Hepatocyte (in vitro differentiated cells): ENCODE data around the gene MSX1. TPM values are rescaled to one million over a fixed set of nuclear protein-coding genes. Genes with fewer than 3 reads are reported as not detected.
A peak's percentile ranks its signal among the peaks of the same experiment; 100 is the strongest.

Experiments used
- DNase-seq: peaks from one replicate; pipeline ENCODE4 v3.0.0-alpha.2; 2016; ENCODE audit warnings: low spot score
- H2AFZ ChIP-seq: fragments of 200-600 bp; sonication (generic); 2 replicates; pipeline ENCODE4 v1.6.0; 2016; ENCODE audit warnings: antibody characterized with exemption, mild to moderate bottlenecking
- H3K27ac ChIP-seq: fragments of 200-600 bp; sonication (generic); 2 replicates; pipeline ENCODE4 v1.5.1; 2016; ENCODE audit warnings: mild to moderate bottlenecking
- H3K27me3 ChIP-seq: fragments of 200-600 bp; sonication (generic); 2 replicates; pipeline ENCODE4 v1.6.1; 2016
- H3K36me3 ChIP-seq: fragments of 200-600 bp; sonication (generic); replicated peaks from 2 replicates; pipeline ENCODE4 v1.5.1; 2016; ENCODE audit warnings: low read depth; ENCODE audit not compliant: insufficient read depth
- H3K4me1 ChIP-seq: fragments of 200-600 bp; sonication (generic); 2 replicates; pipeline ENCODE4 v1.5.1; 2016; ENCODE audit warnings: mild to moderate bottlenecking, moderate library complexity; ENCODE audit not compliant: insufficient read depth
- H3K4me2 ChIP-seq: fragments of 200-600 bp; sonication (generic); 2 replicates; pipeline ENCODE4 v1.6.0; 2016
- H3K4me3 ChIP-seq: fragments of 200-600 bp; sonication (generic); 2 replicates; pipeline ENCODE4 v1.5.1; 2016; ENCODE audit warnings: mild to moderate bottlenecking
- H3K79me2 ChIP-seq: fragments of 200-600 bp; sonication (generic); 2 replicates; pipeline ENCODE4 v1.6.0; 2017; ENCODE audit warnings: mild to moderate bottlenecking
- H3K9me2 ChIP-seq: fragments of 200-600 bp; sonication (generic); replicated peaks from 2 replicates; pipeline ENCODE4 v1.6.0; 2017; ENCODE audit warnings: mild to moderate bottlenecking; ENCODE audit not compliant: insufficient read depth
- H3K9me3 ChIP-seq: fragments of 200-600 bp; sonication (generic); 2 replicates; pipeline ENCODE4 v1.5.1; 2016; ENCODE audit warnings: low read depth, mild to moderate bottlenecking
- H4K20me1 ChIP-seq: fragments of 200-600 bp; sonication (generic); 2 replicates; pipeline ENCODE4 v1.6.0; 2016; ENCODE audit warnings: mild to moderate bottlenecking; ENCODE audit not compliant: insufficient read depth, poor library complexity, severe bottlenecking
- EZH2 ChIP-seq: fragments of 200-600 bp; sonication (generic); IDR thresholded peaks from 2 replicates; pipeline ENCODE4 v1.6.1; 2016; ENCODE audit warnings: antibody characterized with exemption, mild to moderate bottlenecking, borderline replicate concordance
- EZH2phosphoT487 ChIP-seq: fragments of 200-600 bp; sonication (generic); IDR thresholded peaks from one replicate; pipeline ENCODE4 v1.6.1; 2018; ENCODE audit warnings: antibody characterized with exemption, mild to moderate bottlenecking, low read depth, moderate library complexity; ENCODE audit not compliant: unreplicated experiment, severe bottlenecking
- WGBS: methylation state at CpG from one replicate; pipeline ENCODE4 v1.1.6; 2016; ENCODE audit warnings: low lambda C conversion rate; ENCODE audit errors: missing lambda C conversion rate; 5-methylcytosine and 5-hydroxymethylcytosine counted together
- polyA plus RNA-seq: library from polyadenylated mRNA; unstranded; fragments of >200 nt; fragmentation: Nextera tagmentation; extraction: Ambion mirVana; gene quantifications from 2 replicates; pipeline ENCODE4 v1.2.1, GENCODE V29; 2016
- total RNA-seq: library from RNA; depleted of rRNA; stranded (reverse); fragments of >200 nt; gene quantifications from 2 replicates; pipeline ENCODE4 v1.2.3, GENCODE V29; 2014
- TF ChIP-seq, protein P1 (sequence below): fragments of 200-600 bp; sonication (generic); IDR thresholded peaks from 2 replicates; pipeline ENCODE4 v1.5.1; 2016; ENCODE audit warnings: antibody characterized with exemption, mild to moderate bottlenecking; ENCODE audit not compliant: poor library complexity

The MSX1 gene
- total and polyA plus RNA-seq, 2 experiments from 2014 or later, result 25.4 to 30.4 TPM

DNA sequence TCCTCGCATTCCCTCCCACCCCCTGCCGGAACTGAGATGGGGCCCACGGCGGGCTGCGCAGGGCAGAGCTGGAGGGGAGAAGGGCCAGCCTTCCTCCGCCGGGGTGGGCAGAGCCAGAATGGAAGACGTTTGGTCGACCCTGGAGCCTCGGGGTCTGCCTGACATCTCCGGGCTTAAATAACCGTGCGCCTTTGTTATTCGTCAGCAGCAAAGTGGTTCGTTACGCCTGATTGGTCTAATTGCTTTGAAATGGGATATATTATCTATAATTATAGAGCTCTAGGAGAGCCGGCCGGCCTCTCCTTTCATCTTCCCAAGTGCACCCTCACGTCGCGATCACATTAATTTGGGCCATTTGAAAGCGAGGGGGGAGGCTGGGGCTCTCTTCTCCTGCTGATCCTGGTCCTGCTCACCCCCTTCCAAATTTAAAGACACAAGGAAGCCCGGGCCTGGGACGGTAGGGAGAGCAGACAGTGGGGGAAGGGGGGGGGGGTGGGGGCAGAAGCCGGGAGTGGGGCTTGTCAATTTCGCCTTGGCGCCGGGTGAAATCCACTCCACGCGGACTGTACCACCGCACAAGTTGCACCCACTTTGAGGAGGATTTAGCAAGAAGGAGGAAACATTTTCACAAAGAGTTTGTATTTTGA, 4.7 kb upstream of the MSX1 start:
- H3K4me2 ChIP-seq, result peak overlapping the region; percentile 87

DNA sequence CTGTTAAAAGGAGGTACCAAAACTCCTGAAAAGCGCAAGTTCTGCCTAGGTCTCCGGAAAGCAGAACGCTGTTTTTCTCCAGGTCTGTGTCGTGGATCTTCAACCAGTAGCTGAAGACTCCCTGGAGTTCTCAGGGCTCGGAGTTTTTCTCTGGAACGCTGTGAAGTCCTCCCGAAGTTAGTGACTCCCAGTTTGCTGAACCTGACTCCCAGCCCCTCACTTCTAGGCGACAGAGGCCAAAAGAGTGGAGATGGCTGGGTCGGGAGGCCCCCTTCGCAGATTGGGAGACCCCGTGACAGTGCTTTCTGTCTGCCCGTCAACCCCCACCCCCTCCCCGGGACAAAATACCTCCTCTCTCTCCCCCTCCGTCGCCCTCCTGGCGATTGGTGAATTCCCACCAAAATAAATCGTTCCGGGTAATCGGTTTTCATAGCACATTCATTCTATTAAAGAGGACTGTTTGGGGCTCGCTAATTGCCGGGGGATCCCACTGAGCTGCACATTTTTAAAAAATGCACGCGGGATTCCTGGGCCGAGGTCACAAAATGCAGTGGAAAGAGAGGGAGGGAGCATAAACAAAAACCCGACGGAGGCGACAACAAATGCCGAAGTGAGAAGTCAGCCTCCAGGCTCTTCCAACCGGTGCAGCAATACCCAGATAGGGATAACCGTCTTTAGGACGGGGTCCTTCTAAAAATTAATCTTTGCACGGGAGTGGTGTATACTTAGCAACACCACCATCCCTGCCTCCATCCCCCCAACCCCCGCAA, 4.0 kb upstream of the MSX1 start:
- Histone ChIP-seq H3K9me3 (no peaks in the 10 kb centered on the region), H3K4me1 (peaks cover 31% of the 10 kb centered on the region), H3K9me2 (no peaks in the 10 kb centered on the region), H3K4me3 (peak overlapping the region; percentile 24), H3K79me2 (peaks cover 8% of the 10 kb centered on the region), H2AFZ (peak overlapping the region; percentile 20), H3K36me3 (no peaks in the 10 kb centered on the region), H3K27ac (peak overlapping the region; percentile 77), H3K27me3 (peaks cover 73% of the 10 kb centered on the region), H4K20me1 (peaks cover 2% of the 10 kb centered on the region), H3K4me2 (peak overlapping the region; percentile 87)
- whole genome bisulfite sequencing, result 5% methylated on average over 33 of the region's 33 CpGs
- TF ChIP-seq EZH2phosphoT487, result peak; percentile 52
- TF ChIP-seq, protein P1, sequence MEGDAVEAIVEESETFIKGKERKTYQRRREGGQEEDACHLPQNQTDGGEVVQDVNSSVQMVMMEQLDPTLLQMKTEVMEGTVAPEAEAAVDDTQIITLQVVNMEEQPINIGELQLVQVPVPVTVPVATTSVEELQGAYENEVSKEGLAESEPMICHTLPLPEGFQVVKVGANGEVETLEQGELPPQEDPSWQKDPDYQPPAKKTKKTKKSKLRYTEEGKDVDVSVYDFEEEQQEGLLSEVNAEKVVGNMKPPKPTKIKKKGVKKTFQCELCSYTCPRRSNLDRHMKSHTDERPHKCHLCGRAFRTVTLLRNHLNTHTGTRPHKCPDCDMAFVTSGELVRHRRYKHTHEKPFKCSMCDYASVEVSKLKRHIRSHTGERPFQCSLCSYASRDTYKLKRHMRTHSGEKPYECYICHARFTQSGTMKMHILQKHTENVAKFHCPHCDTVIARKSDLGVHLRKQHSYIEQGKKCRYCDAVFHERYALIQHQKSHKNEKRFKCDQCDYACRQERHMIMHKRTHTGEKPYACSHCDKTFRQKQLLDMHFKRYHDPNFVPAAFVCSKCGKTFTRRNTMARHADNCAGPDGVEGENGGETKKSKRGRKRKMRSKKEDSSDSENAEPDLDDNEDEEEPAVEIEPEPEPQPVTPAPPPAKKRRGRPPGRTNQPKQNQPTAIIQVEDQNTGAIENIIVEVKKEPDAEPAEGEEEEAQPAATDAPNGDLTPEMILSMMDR, result no peak
- peak; percentile 75 for TF ChIP-seq EZH2
- DNase-seq, result no peak

More for the DNA sequence above, 4.7 kb upstream of the MSX1 start:
- DNase-seq, result no peak
- H3K27ac ChIP-seq, result peak overlapping the region; percentile 77
- H3K27me3 ChIP-seq, result peaks cover 68% of the 10 kb centered on the region
- H3K9me3 ChIP-seq, result no peaks in the 10 kb centered on the region
- H3K9me2 ChIP-seq, result no peaks in the 10 kb centered on the region
- no peaks in the 10 kb centered on the region for H3K36me3 ChIP-seq
- no peaks in the 10 kb centered on the region for H4K20me1 ChIP-seq
- H3K4me3 ChIP-seq, result no peak overlapping the region
- peaks cover 31% of the 10 kb centered on the region for H3K4me1 ChIP-seq
- 16% methylated on average over 25 of the region's 31 CpGs for WGBS
- TF ChIP-seq EZH2phosphoT487 (no peak), EZH2 (no peak)
- TF ChIP-seq, protein P1, result no peak
- peaks cover under 1% of the 10 kb centered on the region for H3K79me2 ChIP-seq
- peak overlapping the region; percentile 20 for H2AFZ ChIP-seq

DNA sequence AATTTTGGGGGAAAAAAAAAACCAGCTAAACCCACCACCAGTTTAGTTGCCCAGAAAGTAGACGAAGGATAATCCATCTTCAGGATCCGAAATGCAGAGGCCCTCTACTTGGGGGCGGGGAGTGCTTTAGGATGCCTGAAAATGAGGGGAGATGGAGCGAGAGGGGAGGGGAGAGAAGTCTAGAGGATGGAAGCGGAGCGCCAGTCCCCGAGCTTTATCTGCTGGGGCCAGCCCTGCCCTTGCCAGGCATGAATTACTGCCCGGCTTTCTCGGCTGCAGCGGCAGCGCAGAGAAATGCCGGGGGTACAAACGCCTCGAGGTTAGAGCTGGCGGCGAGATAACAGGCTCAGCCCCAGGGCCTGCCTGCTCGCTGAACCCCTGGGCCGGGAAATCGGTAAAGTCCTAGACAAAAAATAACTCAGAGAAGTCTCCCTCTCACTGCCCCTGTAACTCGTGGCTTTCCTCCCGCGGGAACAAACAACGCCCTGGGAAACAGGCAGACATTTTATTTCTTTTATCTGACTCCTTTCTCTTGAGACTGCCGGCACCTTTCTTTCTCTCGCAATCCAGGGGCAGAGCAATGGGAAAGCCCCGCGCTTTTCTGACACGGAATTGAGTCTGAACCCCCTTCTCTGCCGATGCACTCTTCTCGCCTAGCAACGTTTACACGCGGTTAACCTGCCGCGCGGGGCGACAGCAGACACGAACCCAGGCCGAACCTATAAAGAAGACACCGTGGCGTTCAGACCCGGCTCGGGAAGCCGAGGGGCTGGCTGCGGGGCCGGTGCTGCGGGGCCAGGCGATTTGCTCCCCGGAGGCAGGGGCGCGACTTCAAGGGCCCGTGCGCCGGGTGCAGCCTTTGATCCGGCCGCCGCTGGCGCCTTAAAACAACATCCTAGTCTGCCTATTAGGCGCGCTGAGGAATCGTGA, 3.1 kb upstream of the MSX1 start:
- Histone ChIP-seq H3K27me3 (peaks cover 78% of the 10 kb centered on the region), H3K4me1 (peaks cover 31% of the 10 kb centered on the region), H3K4me2 (peak overlapping the region; percentile 87), H2AFZ (peak overlapping the region; percentile 49), H3K27ac (peak overlapping the region; percentile 77), H3K79me2 (peaks cover 15% of the 10 kb centered on the region), H3K4me3 (peak overlapping the region; percentile 24), H3K9me2 (no peaks in the 10 kb centered on the region), H3K36me3 (no peaks in the 10 kb centered on the region), H4K20me1 (peaks cover 2% of the 10 kb centered on the region), H3K9me3 (no peaks in the 10 kb centered on the region)
- TF ChIP-seq EZH2, result peak; percentile 83
- TF ChIP-seq EZH2phosphoT487, result no peak
- TF ChIP-seq, protein P1, result no peak
- WGBS, result 2% methylated on average over 60 of the region's 61 CpGs
- peak; percentile 54 for DNase-seq
